Endothelial cell of umbilical vein (primary cell): ENCODE data around the gene CRISP3. TPM values are rescaled to one million over a fixed set of nuclear protein-coding genes. Genes with fewer than 3 reads are reported as not detected.

ENCODE experiments used
- BruUV-seq: library from RNA; stranded (reverse); fragments of 400-500 nt; replicated peaks from 2 replicates; lab custom pipeline; 2021; lab: Mats Ljungman, UMichigan
- CTCF ChIA-PET: fragments of 300-600, 350-600 bp; sonication (Branson Sonifier 250); formaldehyde crosslinking; loops from one replicate; lab custom pipeline; 2021; ENCODE audit warnings: antibody characterized with exemption, inconsistent platforms; lab: Charles Lee
- POLR2A ChIA-PET: fragments of 300-600, 350-600 bp; sonication (Branson Sonifier 250); formaldehyde crosslinking; loops from one replicate; lab custom pipeline; 2021; ENCODE audit warnings: antibody characterized with exemption, inconsistent platforms; lab: Charles Lee
- DNase-seq: peaks from one replicate; pipeline ENCODE4 v3.0.0-alpha.2; 2011; ENCODE audit warnings: low read depth, low spot score
- FAIRE-seq: peaks from 2 replicates; lab custom pipeline; 2011; peaks lifted over from hg19 to GRCh38; lab: Jason Lieb, UNC
- H2AFZ ChIP-seq: 2 replicates; pipeline ENCODE4 v1.6.0; 2012; ENCODE audit warnings: low read depth, low read length, control low read depth, inconsistent platforms
- H3K27ac ChIP-seq: 2 replicates; pipeline ENCODE4 v1.5.1; 2011; ENCODE audit warnings: low read depth, mild to moderate bottlenecking, control low read depth, low read length, moderate library complexity; ENCODE audit not compliant: insufficient read depth
- H3K27me3 ChIP-seq, 2 experiments: 2 replicates each; pipeline versions ENCODE4 v1.6.0 to v1.6.1; 2011; ENCODE audit warnings: low read length in 2 of 2, mixed read lengths in 1 of 2; ENCODE audit not compliant: control insufficient read depth in 2 of 2, insufficient read depth in 2 of 2
- H3K36me3 ChIP-seq, 2 experiments: 2 replicates in 1 of 2; 3 replicates in 1 of 2; pipeline ENCODE4 v1.5.1; 2011; ENCODE audit warnings: low read length in 2 of 2, mild to moderate bottlenecking in 1 of 2, moderate library complexity in 1 of 2; ENCODE audit not compliant: control insufficient read depth in 2 of 2, insufficient read depth in 2 of 2; ENCODE audit errors: extremely low read depth in 1 of 2
- H3K4me1 ChIP-seq: 3 replicates; pipeline ENCODE4 v1.5.1; 2011; ENCODE audit warnings: mild to moderate bottlenecking, low read length; ENCODE audit not compliant: control insufficient read depth, insufficient read depth; ENCODE audit errors: extremely low read depth
- H3K4me2 ChIP-seq: 2 replicates; pipeline ENCODE4 v1.6.1; 2011; ENCODE audit warnings: low read length, control low read depth, mixed read lengths; ENCODE audit not compliant: insufficient read depth
- H3K4me3 ChIP-seq, 3 experiments: fragments of 200-600 bp in 1 of 3; sonication (generic), shearing (Covaris generic) in 1 of 3; replicated peaks in 1 of 3; 2 replicates each; pipeline ENCODE4 v1.5.1; 2011 to 2016; ENCODE audit warnings: control low read depth in 3 of 3, low read length in 3 of 3, mild to moderate bottlenecking in 2 of 3, inconsistent platforms in 1 of 3, low read depth in 1 of 3, moderate library complexity in 1 of 3; ENCODE audit not compliant: insufficient read depth in 1 of 3
- H3K79me2 ChIP-seq: 2 replicates; pipeline ENCODE4 v1.6.0; 2012; ENCODE audit warnings: low read length, inconsistent platforms; ENCODE audit not compliant: control insufficient read depth, insufficient read depth
- H3K9ac ChIP-seq: replicated peaks from 2 replicates; pipeline ENCODE3; 2011; ENCODE audit warnings: low read length, control low read depth; ENCODE audit not compliant: insufficient read depth; ENCODE audit errors: extremely low read depth
- H3K9me1 ChIP-seq: replicated peaks from 3 replicates; pipeline ENCODE4 v1.6.0; 2011; ENCODE audit warnings: mild to moderate bottlenecking, low read length; ENCODE audit not compliant: control insufficient read depth, insufficient read depth; ENCODE audit errors: extremely low read depth
- H3K9me3 ChIP-seq: replicated peaks from 2 replicates; pipeline ENCODE4 v1.5.1; 2012; ENCODE audit warnings: low read length, inconsistent platforms; ENCODE audit not compliant: control insufficient read depth, insufficient read depth
- H4K20me1 ChIP-seq: replicated peaks from 2 replicates; pipeline ENCODE3; 2011; ENCODE audit warnings: mild to moderate bottlenecking, low read length; ENCODE audit not compliant: control insufficient read depth, insufficient read depth; ENCODE audit errors: extremely low read depth
- CTCF ChIP-seq, 2 donors: IDR thresholded peaks; 1 replicate in 1 of 2; 2 replicates in 1 of 2; pipeline ENCODE4 v1.5.1; 2011; ENCODE audit warnings: low read length in 2 of 2, mild to moderate bottlenecking in 2 of 2, moderate library complexity in 2 of 2, control low read depth in 1 of 2, inconsistent platforms in 1 of 2, low read depth in 1 of 2; ENCODE audit not compliant: insufficient read depth in 1 of 2; ENCODE audit errors: extremely low read depth in 1 of 2
- EZH2 ChIP-seq: IDR thresholded peaks from 2 replicates; pipeline ENCODE4 v1.6.1; 2012; ENCODE audit warnings: borderline replicate concordance, low read depth, mild to moderate bottlenecking, moderate library complexity, low read length, inconsistent platforms; ENCODE audit not compliant: severe bottlenecking
- FOS ChIP-seq: IDR thresholded peaks from 2 replicates; pipeline ENCODE4 v1.6.1; 2011; ENCODE audit warnings: mild to moderate bottlenecking, low read length, moderate library complexity, borderline replicate concordance; ENCODE audit not compliant: insufficient read depth
- GATA2 ChIP-seq: IDR thresholded peaks from 2 replicates; pipeline ENCODE4 v1.7.0; 2011; ENCODE audit warnings: low read depth, mild to moderate bottlenecking, moderate library complexity, mixed read lengths, low read length; ENCODE audit not compliant: insufficient read length, insufficient read depth
- JUN ChIP-seq: IDR thresholded peaks from 2 replicates; pipeline ENCODE4 v1.6.1; 2011; ENCODE audit warnings: borderline replicate concordance, low read depth; ENCODE audit not compliant: insufficient read length, insufficient read depth
- MAX ChIP-seq: IDR thresholded peaks from 2 replicates; pipeline ENCODE4 v1.6.1; 2011; ENCODE audit not compliant: insufficient read depth, insufficient read length
- MYC ChIP-seq: IDR thresholded peaks from one replicate; pipeline ENCODE4 v1.6.1; 2011; ENCODE audit warnings: mild to moderate bottlenecking, low read depth, low read length
- POLR2A ChIP-seq: IDR thresholded peaks from 2 replicates; pipeline ENCODE4 v1.6.1; 2012; ENCODE audit warnings: low read depth, mild to moderate bottlenecking, control low read depth, low read length
- POLR2AphosphoS5 ChIP-seq: IDR thresholded peaks from 2 replicates; pipeline ENCODE4 v1.6.1; 2012; ENCODE audit warnings: low read depth, mild to moderate bottlenecking, control low read depth, low read length, moderate library complexity; ENCODE audit not compliant: insufficient read depth
- dilution Hi-C: fragments of 300-500 bp; cut with MboI; formaldehyde crosslinking; loops from one replicate; pipeline ENCODE4 v1.15.0; 2019; ENCODE audit warnings: low sequenced_read_pairs; ENCODE audit not compliant: extremely low pct_ligation_motif_present
- intact Hi-C: fragments of 100-400 bp; cut with micrococcal nuclease; formaldehyde crosslinking; loops from one replicate; pipeline ENCODE4 v1.10.0; 2022
- polyA plus RNA-seq, 4 experiments: library from polyadenylated mRNA; depleted of rRNA in 3 of 4; stranded (reverse) in 3 of 4; unstranded in 1 of 4; fragments of >200 nt; gene quantifications; 2 replicates each; pipeline versions ENCODE4 v1.2.1 to v1.2.3, GENCODE V29; 2011 to 2012; ENCODE audit warnings: missing spikeins in 1 of 4
- total RNA-seq: library from RNA; stranded (reverse); gene quantifications from 2 replicates; pipeline ENCODE4 v1.2.3, GENCODE V29; 2021

Gene CRISP3
- total and polyA plus RNA-seq, 2 donors (not counting 3 experiments of a cell fraction or from before 2014, with no cell fraction given): not detected

- POLR2A ChIA-PET: no interaction called here
- Histone ChIP-seq H3K79me2 (no peaks in the 10 kb centered on the region), H3K36me3 (no peaks in the 10 kb centered on the region), H4K20me1 (no peaks in the 10 kb centered on the region), H3K9me3 (no peaks in the 10 kb centered on the region), H3K27ac (no peak overlapping the region), H3K27me3 (no peaks in the 10 kb centered on the region), H3K9me1 (no peaks in the 10 kb centered on the region), H2AFZ (no peak overlapping the region), H3K4me2 (no peak overlapping the region), H3K4me1 (no peaks in the 10 kb centered on the region), H3K9ac (no peak overlapping the region), H3K4me3 (no peak overlapping the region)
- intact Hi-C loops (no loop called here), dilution Hi-C loops (no loop called here)
- BruUV-seq: no TSS peak
- no peak for FAIRE-seq
- no peak for DNase-seq
- TF ChIP-seq MYC: no peak
- no peak for TF ChIP-seq MAX
- TF ChIP-seq EZH2: no peak
- TF ChIP-seq POLR2AphosphoS5: no peak
- no peak for TF ChIP-seq POLR2A
- no peak for TF ChIP-seq FOS
- TF ChIP-seq GATA2: no peak
- TF ChIP-seq CTCF (IDR thresholded peaks at IDR 0.05; ENCODE audit: extremely low read depth in 1 of 2, insufficient read depth in 1 of 2, low read depth in 1 of 2, low read length in 2 of 2): no peak
- no peak for TF ChIP-seq JUN
- CTCF ChIA-PET: no interaction called here
Measured at GRCh38 chr6:49776444-49776843, 32.3 kb upstream of the CRISP3 start.
